ENCODE data around the gene PUS7L.

The PUS7L gene, protein sequence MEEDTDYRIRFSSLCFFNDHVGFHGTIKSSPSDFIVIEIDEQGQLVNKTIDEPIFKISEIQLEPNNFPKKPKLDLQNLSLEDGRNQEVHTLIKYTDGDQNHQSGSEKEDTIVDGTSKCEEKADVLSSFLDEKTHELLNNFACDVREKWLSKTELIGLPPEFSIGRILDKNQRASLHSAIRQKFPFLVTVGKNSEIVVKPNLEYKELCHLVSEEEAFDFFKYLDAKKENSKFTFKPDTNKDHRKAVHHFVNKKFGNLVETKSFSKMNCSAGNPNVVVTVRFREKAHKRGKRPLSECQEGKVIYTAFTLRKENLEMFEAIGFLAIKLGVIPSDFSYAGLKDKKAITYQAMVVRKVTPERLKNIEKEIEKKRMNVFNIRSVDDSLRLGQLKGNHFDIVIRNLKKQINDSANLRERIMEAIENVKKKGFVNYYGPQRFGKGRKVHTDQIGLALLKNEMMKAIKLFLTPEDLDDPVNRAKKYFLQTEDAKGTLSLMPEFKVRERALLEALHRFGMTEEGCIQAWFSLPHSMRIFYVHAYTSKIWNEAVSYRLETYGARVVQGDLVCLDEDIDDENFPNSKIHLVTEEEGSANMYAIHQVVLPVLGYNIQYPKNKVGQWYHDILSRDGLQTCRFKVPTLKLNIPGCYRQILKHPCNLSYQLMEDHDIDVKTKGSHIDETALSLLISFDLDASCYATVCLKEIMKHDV
- long read RNA-seq, full-length matches to known transcripts = 14 of 107 reads
- long read RNA-seq, partial matches to known transcripts = 82 of 107 reads
- long read RNA-seq, other reads (novel, unspliced or antisense) = 11 of 107 reads

DNA sequence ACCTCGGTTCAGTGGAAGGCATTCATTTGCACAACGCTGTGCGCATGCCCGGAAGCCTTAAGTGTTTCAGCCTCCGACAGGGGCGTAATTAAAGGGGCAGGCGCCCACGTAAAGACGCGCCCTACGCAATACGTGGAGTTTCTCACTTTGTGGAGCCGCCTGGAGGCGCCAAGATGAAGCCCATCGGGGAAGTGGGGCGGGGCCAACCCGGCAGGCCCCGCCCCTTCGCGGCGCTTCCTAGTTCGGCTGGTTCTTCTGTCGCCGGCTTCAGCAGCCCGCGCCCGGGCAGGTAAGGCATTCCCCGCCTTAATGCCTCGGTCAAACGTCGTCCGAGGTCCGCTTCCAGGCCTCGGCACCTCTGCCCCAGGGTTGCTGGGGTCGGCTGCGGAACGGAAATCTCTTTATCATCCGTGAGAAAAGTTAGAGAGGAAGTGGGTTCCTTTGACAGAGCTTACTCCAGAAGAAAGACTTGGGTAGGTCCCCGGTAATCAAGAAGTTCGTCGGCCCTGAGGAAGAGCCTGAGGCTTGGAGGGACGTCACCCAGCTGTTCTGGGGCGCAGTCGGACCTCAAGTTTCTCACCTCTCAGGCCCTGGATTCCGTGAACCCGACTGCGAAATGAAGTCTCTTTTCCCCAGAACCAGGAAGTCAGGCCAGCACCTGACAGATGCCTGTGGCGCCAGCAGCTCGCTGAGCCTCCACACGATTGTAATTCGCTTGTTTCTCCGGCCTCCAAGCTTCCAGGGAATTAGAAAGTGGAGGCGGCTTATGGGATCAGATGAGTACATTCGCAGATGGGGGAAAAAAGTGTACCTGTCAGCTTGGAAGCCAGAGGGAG is at the start of gene PUS7L, which contains the start of gene IRAK4:
Gene PUS7L, minus strand, starts transcription at position 63 of the 836 bp plus-strand sequence. CDS start 3,545 bp downstream, outside the sequence.
Gene IRAK4, plus strand, starts transcription at position 224 of the 836 bp plus-strand sequence. CDS start 9,161 bp downstream, outside the sequence.
- TF ChIP-seq POLR2AphosphoS5 (IDR thresholded peaks at IDR 0.05; ENCODE audit: low read depth) (peak; percentile 65; the same call in 1 of the 2 replicates), GABPA (IDR thresholded peaks at IDR 0.05; ENCODE audit: low read depth) (no peak), SPI1 (IDR thresholded peaks at IDR 0.05; ENCODE audit: borderline replicate concordance, low read depth) (peak; percentile 82)
- TF ChIP-seq, protein P1, sequence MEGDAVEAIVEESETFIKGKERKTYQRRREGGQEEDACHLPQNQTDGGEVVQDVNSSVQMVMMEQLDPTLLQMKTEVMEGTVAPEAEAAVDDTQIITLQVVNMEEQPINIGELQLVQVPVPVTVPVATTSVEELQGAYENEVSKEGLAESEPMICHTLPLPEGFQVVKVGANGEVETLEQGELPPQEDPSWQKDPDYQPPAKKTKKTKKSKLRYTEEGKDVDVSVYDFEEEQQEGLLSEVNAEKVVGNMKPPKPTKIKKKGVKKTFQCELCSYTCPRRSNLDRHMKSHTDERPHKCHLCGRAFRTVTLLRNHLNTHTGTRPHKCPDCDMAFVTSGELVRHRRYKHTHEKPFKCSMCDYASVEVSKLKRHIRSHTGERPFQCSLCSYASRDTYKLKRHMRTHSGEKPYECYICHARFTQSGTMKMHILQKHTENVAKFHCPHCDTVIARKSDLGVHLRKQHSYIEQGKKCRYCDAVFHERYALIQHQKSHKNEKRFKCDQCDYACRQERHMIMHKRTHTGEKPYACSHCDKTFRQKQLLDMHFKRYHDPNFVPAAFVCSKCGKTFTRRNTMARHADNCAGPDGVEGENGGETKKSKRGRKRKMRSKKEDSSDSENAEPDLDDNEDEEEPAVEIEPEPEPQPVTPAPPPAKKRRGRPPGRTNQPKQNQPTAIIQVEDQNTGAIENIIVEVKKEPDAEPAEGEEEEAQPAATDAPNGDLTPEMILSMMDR (IDR thresholded peaks at IDR 0.05; ENCODE audit: insufficient read depth, low read length) = peak; percentile 7
- TF ChIP-seq, protein P2, sequence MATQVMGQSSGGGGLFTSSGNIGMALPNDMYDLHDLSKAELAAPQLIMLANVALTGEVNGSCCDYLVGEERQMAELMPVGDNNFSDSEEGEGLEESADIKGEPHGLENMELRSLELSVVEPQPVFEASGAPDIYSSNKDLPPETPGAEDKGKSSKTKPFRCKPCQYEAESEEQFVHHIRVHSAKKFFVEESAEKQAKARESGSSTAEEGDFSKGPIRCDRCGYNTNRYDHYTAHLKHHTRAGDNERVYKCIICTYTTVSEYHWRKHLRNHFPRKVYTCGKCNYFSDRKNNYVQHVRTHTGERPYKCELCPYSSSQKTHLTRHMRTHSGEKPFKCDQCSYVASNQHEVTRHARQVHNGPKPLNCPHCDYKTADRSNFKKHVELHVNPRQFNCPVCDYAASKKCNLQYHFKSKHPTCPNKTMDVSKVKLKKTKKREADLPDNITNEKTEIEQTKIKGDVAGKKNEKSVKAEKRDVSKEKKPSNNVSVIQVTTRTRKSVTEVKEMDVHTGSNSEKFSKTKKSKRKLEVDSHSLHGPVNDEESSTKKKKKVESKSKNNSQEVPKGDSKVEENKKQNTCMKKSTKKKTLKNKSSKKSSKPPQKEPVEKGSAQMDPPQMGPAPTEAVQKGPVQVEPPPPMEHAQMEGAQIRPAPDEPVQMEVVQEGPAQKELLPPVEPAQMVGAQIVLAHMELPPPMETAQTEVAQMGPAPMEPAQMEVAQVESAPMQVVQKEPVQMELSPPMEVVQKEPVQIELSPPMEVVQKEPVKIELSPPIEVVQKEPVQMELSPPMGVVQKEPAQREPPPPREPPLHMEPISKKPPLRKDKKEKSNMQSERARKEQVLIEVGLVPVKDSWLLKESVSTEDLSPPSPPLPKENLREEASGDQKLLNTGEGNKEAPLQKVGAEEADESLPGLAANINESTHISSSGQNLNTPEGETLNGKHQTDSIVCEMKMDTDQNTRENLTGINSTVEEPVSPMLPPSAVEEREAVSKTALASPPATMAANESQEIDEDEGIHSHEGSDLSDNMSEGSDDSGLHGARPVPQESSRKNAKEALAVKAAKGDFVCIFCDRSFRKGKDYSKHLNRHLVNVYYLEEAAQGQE (IDR thresholded peaks at IDR 0.05; ENCODE audit: insufficient replicate concordance, low read depth) = no peak
- H3K4me3 ChIP-seq (replicated peaks; ENCODE audit: insufficient read depth, low read length) = peak within 1 kb of the TSS; percentile 77
- DNase-seq (ENCODE audit: low read depth in 1 of 2, low spot score in 1 of 2) = peak; percentile 92 to 96

DNA sequence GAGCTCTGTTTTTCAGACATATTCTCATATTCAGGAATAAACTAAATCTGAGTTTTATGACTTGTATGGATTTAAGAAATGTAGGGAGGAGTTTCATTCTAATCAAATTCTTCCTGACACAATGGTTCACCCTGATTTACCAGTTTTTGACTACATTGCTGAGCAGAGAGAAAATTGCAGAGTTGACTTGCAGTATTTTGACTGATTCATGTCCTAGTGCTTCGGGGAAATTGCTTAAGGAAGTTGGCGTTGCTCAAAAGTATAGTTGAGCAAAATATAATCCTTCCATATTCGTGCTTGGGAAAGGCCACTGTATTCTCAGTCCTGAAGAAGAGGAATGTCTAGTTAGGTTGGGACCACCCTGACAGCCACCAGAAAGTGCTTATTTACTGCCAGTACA is 48.8 kb upstream of the PUS7L start:
- H3K4me3 ChIP-seq (replicated peaks; ENCODE audit: insufficient read depth, low read length) = no peak overlapping the region
- TF ChIP-seq, protein P2 (IDR thresholded peaks at IDR 0.05; ENCODE audit: insufficient replicate concordance, low read depth) = no peak
- TF ChIP-seq, protein P1 (IDR thresholded peaks at IDR 0.05; ENCODE audit: insufficient read depth, low read length) = no peak
- TF ChIP-seq GABPA (IDR thresholded peaks at IDR 0.05; ENCODE audit: low read depth) (no peak), SPI1 (IDR thresholded peaks at IDR 0.05; ENCODE audit: borderline replicate concordance, low read depth) (no peak), POLR2AphosphoS5 (IDR thresholded peaks at IDR 0.05; ENCODE audit: low read depth) (no peak)
- peak; percentile 8 to 24 for DNase-seq (ENCODE audit: low read depth in 1 of 2, low spot score in 1 of 2)

More for the DNA sequence above, at the start of gene PUS7L, which contains the start of gene IRAK4:
- H3K27me3 ChIP-seq (ENCODE audit: insufficient read depth, poor library complexity, severe bottlenecking) = no peaks in the 10 kb centered on the region
- H3K27ac ChIP-seq (replicated peaks) = peak within 1 kb of the TSS; percentile 88

DNA sequence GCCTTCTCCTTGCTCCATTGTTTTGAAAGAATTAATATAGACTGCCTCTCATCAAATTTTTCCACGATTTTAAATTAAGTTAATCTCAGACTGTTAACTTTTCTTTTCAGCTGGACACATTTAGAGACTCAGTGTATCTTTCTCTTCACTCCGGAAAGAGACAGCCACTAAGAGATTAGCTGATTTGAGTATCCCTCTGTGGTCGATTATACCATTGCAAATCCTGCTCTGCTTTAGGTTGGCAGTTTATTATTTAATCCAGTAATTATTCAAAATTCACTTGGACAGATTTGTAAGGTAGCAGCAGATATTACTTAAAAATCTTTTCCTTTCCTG is 48.1 kb upstream of the PUS7L start:
- TF ChIP-seq GABPA (IDR thresholded peaks at IDR 0.05; ENCODE audit: low read depth) = no peak
- no peak for TF ChIP-seq SPI1 (IDR thresholded peaks at IDR 0.05; ENCODE audit: borderline replicate concordance, low read depth)
- TF ChIP-seq, protein P1 (IDR thresholded peaks at IDR 0.05; ENCODE audit: insufficient read depth, low read length) = no peak
- TF ChIP-seq, protein P2 (IDR thresholded peaks at IDR 0.05; ENCODE audit: insufficient replicate concordance, low read depth) = no peak
- no peak for TF ChIP-seq POLR2AphosphoS5 (IDR thresholded peaks at IDR 0.05; ENCODE audit: low read depth)
- H3K27ac ChIP-seq (replicated peaks) = peak overlapping the region; percentile 94
- peak overlapping the region; percentile 93 for H3K4me3 ChIP-seq (replicated peaks; ENCODE audit: insufficient read depth, low read length)
- DNase-seq (ENCODE audit: low read depth in 1 of 2, low spot score in 1 of 2) = no peak
- no peaks in the 10 kb centered on the region for H3K27me3 ChIP-seq (ENCODE audit: insufficient read depth, poor library complexity, severe bottlenecking)

More for the DNA sequence above, 48.8 kb upstream of the PUS7L start:
- Histone ChIP-seq H3K27me3 (ENCODE audit: insufficient read depth, poor library complexity, severe bottlenecking) (no peaks in the 10 kb centered on the region), H3K27ac (replicated peaks) (peak overlapping the region; percentile 94)
